ENCODE data around the gene FAM110D.
A peak's percentile ranks its signal among the peaks of the same experiment; 100 is the strongest.

Gene FAM110D

DNA sequence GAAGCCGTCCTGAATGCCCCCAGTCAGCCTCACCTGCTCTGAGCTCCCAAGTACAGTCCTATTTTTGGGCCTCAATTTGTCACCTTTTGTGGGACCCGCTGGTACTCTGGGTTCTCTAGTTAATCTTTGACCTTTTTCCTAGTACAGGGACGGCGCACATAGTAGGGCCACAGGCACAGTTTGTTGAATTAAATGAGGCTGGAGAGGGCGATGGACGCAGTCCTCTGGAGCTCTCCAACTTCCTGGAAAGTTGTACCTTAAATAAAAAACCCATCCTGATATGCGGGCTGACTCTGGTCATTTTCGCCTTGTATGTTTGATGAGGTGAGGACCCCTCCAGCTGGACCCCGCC, 4.8 kb downstream of the FAM110D start:
- no peak for DNase-seq (ENCODE audit: low read depth in 2 of 2)

DNA sequence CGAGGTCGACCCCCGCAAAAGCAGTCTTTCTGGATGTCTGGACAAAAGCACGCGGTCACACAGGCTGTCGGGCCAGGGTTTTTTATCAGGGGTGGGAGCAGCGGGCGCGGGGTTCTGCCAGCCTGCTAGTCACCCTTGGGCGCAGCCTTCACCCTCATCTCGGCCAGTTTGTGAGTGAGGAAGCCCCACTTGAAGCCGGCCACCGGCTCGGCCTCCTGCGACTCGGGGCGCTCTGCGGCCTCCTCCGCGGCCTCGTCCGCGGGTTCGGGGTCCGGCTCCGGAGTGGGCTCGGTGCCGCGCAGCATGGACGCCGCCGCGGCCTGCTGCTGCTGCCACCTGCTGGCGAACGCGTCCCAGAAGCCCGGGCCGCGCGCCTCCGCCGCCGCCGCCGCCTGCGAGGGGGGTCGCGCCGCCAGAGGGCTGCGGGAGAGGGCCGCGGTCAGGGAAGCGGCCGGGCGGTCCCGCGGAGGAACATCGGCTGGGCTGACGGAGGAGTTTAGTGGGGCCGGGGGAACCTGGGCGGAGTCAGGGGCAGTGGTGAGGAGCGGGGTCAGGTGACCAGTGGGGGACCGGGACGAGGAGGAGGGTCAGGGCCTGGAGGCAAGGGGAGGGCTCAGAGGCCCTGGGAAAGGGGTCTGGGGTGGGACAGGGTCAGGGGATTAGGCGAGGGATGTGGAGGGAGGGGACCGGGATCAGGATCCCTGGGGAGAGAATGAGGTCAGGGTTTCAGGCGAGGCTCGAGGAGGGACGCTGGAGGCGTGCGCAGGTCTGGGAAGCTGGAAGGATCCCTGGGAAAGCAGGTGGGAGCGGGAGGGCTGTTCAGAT, 5.4 kb downstream of the FAM110D start:
- DNase-seq (ENCODE audit: low read depth in 2 of 2), result no peak

DNA sequence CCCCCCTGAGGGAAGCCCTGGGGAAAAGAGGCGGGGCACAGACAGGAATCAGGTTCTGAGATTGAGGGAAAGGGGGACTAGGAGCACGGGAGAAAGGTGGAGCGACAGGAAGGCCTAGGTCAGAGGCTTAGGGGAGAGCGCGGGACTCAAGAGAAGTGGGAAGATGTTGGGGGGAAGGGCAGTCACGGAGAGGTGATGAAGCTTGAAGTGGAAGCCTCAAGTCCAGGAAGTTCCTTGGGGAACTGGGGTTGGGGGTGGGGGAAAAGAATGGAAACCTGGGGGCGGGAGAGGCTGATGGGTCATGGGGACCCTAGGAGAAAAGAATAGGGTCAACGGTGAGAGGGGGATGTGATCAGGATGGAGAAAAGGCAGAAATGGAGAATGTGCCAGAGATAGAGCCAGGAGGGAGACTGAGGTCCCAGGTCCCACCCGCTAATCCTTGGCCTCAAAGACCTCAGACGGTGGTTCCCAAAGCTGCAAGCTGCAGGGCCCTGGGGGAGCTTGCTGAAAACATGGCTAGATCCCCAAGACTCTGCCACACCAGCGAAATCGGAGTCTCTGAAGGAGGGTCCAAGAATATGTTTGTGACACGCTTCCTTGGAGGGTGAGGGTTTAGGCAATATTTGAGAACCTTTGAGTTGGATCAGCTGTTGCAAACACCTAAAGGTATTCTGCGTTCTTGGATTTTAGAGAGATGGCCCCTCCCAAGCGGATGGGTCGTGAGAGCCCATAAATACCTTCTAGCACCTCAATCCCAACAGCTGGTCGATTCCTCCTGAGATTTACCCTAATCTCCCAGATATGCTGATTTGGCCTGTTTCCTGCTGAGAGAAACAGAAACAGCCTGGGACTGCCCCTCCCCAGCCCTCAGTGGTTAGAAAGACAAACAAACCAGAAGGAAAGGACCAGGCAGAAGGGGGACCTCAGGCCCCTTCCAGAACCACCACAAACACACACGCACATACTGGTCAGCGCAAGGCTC, 6.3 kb downstream of the FAM110D start:
- no peak for DNase-seq (ENCODE audit: low read depth in 2 of 2)

DNA sequence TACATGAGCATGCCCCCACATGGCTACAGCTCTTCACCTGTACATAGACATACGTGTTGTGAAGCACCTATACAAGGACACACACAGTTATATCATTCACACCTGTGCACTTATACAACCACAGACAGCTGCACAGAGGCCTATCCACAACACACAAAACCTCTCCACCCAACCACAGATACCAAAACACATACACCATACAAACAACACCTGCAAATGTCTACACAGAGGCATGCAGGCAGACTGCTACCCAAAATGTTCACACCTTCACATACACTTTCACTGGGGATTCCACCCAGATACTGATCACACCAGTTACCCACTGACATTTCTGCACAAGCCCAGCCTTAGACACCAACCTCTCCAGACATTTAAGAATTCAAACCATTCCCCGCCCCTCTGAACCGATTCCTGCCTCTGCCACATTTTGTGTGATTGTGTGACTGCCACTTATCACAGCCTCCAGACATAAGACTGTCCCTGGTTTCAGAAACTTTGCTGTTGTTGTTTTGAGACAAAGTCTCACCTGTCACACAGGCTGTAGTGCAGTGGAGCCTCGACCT, 7.9 kb downstream of the FAM110D start:
- no peak for DNase-seq (ENCODE audit: low read depth in 2 of 2)

DNA sequence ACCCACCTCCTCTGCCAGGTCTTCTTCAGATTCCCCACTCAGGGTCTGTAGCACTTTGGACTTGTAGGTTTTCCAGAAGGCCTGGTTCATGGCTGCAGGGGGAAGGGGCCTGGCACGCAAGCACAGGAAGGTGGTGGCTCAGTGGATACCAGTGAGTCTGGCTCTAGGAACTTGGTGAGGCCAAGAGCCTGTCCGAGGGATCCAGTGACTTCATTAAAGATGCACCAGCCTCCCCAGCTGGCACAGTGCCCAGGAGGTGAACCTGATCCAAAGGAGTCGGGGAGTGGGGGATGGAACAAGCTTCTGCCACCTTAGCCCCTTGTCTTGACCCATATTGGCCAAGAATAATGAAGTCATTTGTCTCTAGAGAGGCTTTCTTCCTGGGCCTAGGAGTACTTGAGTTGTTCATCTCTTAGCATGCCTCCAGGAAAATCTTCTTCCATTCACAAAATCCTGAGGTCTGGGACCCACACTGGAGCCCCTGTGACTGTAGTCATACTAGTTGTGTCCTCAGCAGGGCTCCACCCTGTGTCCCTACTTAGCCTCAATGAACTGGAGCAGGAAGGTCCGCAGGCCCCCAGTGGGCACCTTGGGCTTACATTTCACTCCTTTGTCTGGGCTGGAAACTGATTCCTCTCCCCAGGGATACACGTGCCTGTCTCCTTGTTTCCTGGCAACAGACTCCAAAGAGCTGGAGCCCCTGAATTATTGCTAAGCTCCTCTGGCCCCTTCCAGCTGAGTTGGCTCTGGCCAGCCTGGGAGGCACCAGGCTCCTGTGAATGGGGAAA, 9.7 kb downstream of the FAM110D start, which contains the start of gene C1orf232:
Gene C1orf232, minus strand, starts transcription at position 554 of the 788 bp plus-strand sequence. Its CDS starts 464 bp downstream, at position 90.
- DNase-seq (ENCODE audit: low read depth in 2 of 2), result no peak

DNA sequence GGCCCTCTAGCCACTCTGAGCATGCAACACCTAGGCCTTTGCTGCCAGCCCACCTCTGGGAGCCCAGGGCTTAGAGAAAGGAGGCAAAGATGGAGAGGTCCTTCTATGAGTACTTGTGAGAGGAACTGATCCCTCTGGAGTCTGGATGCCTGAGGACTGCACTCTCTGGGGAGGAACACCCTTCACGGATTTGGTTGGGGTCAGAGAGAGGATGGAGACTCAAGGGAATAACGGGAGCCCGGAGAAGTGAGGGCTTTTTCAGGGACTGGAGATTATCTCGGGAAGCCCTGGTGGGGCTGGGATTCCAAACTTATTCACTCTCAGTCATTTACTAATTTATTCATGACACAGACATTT, 10.3 kb downstream of the FAM110D start:
- DNase-seq (ENCODE audit: low read depth in 2 of 2), result no peak

DNA sequence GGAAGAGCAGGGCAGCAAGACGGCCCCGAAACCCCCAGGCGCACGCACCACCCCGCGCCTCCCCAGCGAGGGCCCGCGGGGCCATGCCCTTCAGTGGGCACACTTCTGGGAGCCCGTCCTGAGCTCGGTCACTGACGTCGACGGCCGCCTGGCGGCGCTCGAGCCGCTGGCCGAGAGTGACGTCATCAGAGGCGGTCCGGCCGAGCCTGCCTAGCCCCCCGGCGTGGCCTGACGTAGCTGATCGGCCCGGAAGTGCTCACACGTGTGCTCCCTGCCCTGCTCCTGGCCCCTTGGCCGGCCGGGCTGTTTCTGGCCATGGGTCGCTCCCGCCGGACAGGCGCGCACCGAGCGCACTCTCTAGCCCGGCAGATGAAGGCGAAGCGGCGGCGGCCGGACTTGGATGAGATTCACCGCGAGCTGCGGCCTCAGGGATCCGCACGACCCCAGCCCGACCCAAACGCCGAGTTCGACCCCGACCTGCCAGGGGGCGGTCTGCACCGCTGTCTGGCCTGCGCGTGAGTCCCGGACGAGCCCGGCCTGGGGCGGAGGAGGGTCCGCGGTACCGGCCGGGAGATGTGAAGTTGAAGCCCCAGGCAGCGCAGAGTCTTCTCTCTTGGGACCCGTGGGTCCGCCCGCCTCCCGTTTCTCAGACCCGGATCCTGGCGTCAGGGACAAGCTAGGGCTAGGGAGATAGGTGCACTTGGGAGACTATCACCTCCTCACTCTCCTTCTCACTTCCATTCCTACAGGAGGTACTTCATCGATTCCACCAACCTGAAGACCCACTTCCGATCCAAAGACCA, 11.0 kb downstream of the FAM110D start, which contains the start of gene ZNF593:
Gene ZNF593, plus strand, starts transcription at position 240 of the 803 bp plus-strand sequence. Its CDS starts 76 bp downstream, at position 316.
- DNase-seq (ENCODE audit: low read depth in 2 of 2), result peak; percentile 65 to 67

DNA sequence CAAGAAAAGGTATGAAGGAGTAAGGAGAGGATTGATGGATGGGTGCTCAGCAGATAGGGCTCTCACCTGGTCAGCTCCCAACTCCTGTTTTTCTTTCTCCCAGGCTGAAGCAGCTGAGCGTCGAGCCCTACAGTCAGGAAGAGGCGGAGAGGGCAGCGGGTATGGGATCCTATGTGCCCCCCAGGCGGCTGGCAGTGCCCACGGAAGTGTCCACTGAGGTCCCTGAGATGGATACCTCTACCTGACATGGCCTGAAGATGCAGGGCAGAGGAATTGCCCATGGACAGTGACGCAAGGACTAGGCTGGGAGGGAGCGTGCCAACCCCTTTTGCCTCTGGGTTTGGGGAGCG, 11.6 kb downstream of the FAM110D start:
- DNase-seq (ENCODE audit: low read depth in 2 of 2), result no peak

DNA sequence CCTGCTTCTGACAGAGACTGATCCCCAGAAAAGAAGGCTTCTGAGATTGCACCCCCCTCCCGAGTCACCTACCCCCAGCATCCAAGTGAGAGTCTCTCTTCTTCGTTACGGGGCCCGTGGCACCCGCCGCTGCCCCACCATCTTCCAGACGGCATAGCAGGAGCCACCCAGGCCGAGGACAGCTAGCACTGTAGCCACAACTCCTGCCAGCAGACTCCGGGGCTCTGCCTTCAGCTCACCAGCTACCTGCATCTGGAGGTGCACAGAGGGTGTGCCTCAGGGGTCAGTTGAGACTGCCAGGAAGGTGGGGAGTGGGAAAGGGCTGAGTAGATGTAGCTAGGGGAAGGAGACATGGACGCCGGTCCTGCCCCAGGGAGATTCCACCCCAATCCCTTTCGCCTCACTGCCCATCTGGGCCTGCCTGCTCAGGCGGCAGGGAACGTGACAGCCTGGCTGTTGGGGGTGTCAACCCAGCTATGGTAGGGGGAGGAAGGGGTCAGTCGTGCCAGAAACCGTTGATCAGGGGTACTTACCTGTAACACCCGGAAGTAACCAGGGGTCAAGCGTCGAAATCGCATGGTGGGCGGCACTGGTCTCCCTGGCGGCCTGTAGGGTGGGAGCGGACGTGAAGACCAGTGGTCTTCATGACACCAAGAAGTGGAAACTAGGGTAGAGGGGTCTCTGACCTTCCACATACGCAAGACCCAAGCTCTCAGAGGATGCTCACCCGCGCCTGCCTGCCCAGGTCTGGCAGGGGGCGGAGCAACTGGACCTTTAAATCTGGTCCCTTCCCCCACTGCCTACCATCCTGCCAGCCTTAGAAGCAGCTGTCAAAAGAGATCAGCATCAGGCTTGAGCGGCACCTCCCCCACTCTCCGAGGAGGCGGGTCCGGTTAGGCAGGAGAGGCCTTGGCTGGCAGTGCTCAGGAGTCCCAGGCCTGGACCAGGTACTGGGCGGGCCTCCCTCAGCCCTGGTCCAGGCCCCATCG, 12.5 kb downstream of the FAM110D start, which contains the start of gene ZNF593OS:
Gene ZNF593OS, minus strand, starts transcription at position 749 of the 989 bp plus-strand sequence. Its CDS starts 171 bp downstream, at position 578.
- no peak for DNase-seq (ENCODE audit: low read depth in 2 of 2)

DNA sequence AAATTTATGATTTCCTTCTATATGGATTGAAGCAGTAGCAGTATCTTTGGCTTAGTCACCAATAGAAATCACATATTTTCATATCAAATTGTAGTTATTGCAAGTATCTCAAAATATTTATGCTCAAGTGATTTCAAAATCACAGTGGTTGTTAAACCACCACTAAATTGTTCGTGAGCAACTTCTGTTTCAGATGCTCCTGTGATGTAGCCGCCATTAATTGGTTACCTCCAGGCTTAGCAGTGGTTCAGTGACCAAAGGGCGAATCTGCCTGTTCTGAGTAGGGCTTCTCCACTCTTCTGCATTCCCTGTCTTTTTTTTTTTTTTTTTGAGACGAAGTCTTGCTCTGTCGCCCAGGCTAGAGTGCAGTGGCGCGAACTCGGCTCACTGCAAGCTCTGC, 16.5 kb downstream of the FAM110D start:
- DNase-seq (ENCODE audit: low read depth in 2 of 2), result no peak

DNA sequence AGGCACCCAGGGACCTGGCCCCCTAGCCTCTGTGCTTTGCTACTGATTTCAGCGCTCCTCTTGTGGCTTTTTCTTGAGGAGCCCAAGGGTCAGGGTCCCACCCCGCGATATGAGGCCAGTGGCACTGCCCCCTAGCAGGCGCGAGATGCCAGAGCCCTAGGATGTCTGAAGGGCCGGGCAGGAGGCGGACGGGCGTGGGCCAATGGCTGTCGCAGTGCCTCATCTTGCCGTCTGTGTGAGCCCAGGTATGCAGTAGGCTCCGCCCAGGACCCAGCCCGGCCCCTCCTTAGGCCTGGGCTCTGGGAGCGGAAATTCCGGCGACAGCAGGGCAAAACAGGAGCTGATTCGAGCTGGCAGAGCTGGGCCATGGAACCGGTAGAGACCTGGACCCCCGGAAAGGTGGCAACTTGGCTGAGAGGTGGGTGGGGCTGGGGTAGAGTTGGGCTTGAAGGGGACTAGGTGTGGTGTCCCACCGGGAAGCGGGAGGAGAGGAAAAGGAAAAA, 18.4 kb downstream of the FAM110D start, which contains the start of gene CNKSR1:
Gene CNKSR1, plus strand, starts transcription at position 310 of the 503 bp plus-strand sequence. Its CDS starts 57 bp downstream, at position 367.
- no peak for DNase-seq (ENCODE audit: low read depth in 2 of 2)

DNA sequence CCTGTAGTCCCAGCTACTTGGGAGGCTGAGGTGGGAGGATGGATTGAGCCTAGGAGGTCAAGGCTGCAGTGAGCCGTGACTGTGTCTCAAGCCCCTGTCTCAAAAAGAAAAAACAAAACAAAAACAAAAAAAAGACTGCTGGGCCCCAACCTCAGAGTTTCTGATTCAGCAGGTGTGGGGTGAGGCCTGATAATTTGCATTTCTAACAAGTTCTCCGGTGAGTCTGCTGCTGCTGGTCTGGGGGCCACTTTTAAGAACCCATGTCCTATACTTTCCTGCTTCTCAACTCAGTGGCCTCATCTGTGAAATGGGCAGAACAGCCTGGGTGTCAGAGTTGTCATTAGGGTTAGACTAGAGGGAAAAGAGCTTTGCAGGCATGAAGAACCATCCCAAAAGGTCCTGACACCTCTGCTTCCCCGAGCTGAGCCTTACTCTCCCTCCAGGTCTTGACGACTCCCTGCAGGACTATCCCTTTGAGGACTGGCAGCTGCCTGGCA, 21.2 kb downstream of the FAM110D start:
- DNase-seq (ENCODE audit: low read depth in 2 of 2), result no peak

DNA sequence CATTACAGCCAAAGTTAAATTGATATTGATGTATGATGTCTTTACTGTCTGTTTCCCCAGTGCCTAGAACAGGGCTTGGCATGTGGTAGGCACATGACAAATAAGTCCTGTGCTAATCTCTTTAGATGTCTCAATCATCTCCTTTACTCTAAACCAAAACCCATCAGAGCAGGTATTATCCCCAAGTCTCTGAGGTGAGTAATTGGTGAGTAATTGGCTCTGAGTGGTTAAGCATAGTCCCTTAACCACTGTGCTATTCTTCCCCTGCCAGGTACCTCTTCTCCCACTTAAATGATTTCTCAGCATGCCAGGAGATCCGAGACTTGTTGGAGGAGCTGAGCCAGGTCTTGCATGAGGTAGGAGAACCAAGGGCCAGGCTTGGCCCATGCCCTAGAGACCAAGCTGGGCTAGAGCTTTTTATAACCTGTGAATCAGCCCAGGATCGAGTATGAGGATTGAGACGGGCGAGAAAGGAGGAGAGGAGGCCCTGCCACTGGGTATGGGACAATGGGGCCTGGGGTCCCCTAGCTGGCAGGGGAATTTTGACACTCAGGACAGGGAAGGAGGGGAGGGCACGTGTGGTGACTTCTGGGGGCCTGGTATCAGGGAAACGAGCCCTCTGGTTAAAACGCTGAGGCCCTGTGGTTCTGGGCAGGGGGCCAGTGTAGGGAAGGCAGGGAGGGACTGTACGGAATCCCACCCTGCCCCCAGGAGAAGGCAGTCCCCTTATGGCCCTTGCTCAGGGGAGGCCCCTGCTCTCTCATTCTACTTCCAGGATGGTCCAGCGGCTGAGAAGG, 22.9 kb downstream of the FAM110D start:
- no peak for DNase-seq (ENCODE audit: low read depth in 2 of 2)

DNA sequence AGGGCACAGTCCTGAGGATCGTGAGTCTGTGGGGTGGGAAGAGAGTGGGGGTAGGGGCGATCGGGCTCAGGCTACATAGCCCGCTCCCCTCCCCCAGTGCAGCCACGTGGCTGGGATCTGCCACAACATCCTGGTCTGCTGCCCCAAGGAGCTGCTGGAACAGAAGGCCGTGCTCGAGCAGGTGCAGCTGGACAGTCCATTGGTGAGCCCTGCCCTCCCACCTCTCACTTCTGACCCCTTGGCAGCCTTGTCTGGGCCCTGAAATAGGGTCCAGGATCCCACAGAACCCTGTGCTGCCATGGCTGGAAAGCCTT, 23.5 kb downstream of the FAM110D start:
- no peak for DNase-seq (ENCODE audit: low read depth in 2 of 2)

DNA sequence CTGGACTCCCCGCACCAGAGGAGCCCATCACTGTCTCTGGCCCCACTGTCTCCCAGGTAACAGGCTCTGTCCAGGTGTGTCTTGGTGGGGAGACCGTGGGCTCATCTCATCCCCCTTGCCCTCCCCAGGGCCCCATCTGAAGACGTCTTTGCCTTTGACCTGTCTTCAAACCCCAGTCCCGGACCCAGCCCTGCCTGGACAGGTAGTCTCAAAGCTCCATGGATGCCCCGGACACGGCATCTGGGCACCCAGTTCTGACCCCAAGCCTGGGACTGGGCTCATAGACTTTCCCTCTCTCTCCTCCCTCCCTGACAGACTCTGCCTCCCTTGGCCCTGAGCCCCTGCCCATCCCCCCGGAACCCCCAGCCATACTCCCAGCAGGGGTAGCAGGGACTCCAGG, 25.2 kb downstream of the FAM110D start:
- DNase-seq (ENCODE audit: low read depth in 2 of 2), result no peak

DNA sequence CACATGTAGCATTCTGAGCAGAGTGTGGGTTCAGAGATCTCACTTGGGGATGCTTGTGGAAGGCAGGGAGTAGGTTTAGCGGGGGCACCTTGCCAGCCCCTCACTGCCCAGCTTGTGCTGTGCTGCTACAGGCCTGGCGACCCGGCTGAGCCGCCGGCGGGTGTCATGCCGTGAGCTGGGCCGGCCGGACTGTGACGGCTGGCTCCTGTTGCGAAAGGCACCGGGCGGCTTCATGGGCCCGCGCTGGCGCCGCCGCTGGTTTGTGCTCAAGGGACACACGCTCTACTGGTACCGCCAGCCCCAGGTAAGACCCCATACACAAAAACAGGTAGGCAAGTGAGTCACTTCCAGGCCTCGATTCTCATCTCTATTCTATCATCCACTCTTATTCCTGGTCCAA, 26.0 kb downstream of the FAM110D start:
- no peak for DNase-seq (ENCODE audit: low read depth in 2 of 2)

DNA sequence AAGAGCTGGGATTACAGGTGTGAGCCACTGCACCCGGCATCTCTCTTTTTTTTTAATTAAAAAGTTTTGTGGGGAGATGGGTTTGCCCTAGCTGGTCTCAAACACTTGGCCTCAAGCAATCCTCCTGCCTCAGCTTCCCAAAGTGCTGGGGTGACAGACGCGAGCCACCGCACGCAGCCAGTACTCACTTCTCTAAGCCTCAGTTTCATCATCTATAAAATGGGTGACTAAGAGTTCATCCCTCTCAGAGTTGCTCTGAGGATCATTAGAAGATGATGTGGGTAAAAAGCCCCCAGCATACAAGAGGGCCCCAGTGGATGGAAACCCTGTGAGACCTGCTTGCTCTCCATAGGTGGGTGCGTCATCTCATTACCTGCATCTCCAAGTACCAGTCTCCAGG, 29.0 kb downstream of the FAM110D start:
- DNase-seq (ENCODE audit: low read depth in 2 of 2), result no peak

DNA sequence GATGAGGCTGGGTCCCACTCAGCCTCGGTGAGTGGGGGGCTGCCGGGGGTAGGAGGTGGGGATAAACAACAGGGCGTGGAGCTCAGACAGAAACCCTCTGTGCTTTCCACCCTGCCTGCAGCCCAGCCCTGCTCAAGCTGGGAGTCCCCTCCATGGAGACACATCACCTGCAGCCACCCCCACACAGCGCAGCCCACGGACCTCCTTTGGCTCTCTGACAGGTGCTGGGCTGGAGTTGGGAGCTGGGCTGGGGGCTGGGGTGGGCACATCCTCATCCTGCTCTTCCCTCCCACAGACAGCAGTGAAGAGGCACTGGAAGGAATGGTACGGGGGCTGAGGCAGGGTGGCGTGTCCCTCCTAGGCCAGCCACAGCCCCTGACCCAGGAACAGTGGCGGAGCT, 29.6 kb downstream of the FAM110D start:
- DNase-seq (ENCODE audit: low read depth in 2 of 2), result no peak

All from fibroblast of skin of left quadriceps (primary cell).